Fibroblast of lung (primary cell): ENCODE data around the gene VAC14. TPM values are rescaled to one million over a fixed set of nuclear protein-coding genes. Genes with fewer than 3 reads are reported as not detected.

Experiments
- DNase-seq, 2 donors: peaks; one replicate each; pipeline versions ENCODE4 v3.0.0 to v3.0.0-alpha.2; 2010; ENCODE audit warnings: low read depth in 2 of 2
- H2AFZ ChIP-seq: 2 replicates; pipeline ENCODE4 v1.5.1; 2012; ENCODE audit warnings: low read length, control low read depth, inconsistent platforms
- H3K27ac ChIP-seq: 2 replicates; pipeline ENCODE4 v1.5.1; 2011; ENCODE audit warnings: low read length, control low read depth; ENCODE audit not compliant: insufficient read depth
- H3K27me3 ChIP-seq: 2 replicates; pipeline ENCODE4 v1.5.1; 2011; ENCODE audit warnings: mild to moderate bottlenecking, low read length; ENCODE audit not compliant: control insufficient read depth, insufficient read depth
- H3K36me3 ChIP-seq: 2 replicates; pipeline ENCODE4 v1.5.1; 2011; ENCODE audit warnings: low read length; ENCODE audit not compliant: control insufficient read depth, insufficient read depth
- H3K4me1 ChIP-seq: 2 replicates; pipeline ENCODE4 v1.5.1; 2011; ENCODE audit warnings: low read length; ENCODE audit not compliant: control insufficient read depth, insufficient read depth; ENCODE audit errors: extremely low read depth
- H3K4me2 ChIP-seq: 2 replicates; pipeline ENCODE4 v1.5.1; 2011; ENCODE audit warnings: low read length, control low read depth; ENCODE audit not compliant: insufficient read depth; ENCODE audit errors: extremely low read depth
- H3K4me3 ChIP-seq, 4 experiments: fragments of 200-600 bp in 1 of 4; sonication (generic) in 1 of 4; replicated peaks in 1 of 4; 2 replicates each; pipeline ENCODE4 v1.5.1; 2011 to 2016; ENCODE audit warnings: low read length in 4 of 4, low read depth in 3 of 4, mild to moderate bottlenecking in 3 of 4, control low read depth in 2 of 4, inconsistent platforms in 1 of 4, mixed read lengths in 1 of 4; ENCODE audit not compliant: insufficient read depth in 1 of 4; ENCODE audit errors: control extremely low read depth in 1 of 4
- H3K79me2 ChIP-seq: 2 replicates; pipeline ENCODE4 v1.5.1; 2012; ENCODE audit warnings: mild to moderate bottlenecking, low read length, inconsistent platforms; ENCODE audit not compliant: control insufficient read depth, insufficient read depth
- H3K9ac ChIP-seq: 2 replicates; pipeline ENCODE4 v1.5.1; 2011; ENCODE audit warnings: mild to moderate bottlenecking, low read length, control low read depth; ENCODE audit not compliant: insufficient read depth
- H3K9me3 ChIP-seq: 2 replicates; pipeline ENCODE4 v1.5.1; 2012; ENCODE audit warnings: low read depth, low read length; ENCODE audit not compliant: control insufficient read depth, insufficient read depth
- H4K20me1 ChIP-seq: 2 replicates; pipeline ENCODE4 v1.5.1; 2011; ENCODE audit warnings: low read length; ENCODE audit not compliant: control insufficient read depth, insufficient read depth; ENCODE audit errors: extremely low read depth
- CTCF ChIP-seq, 2 donors: IDR thresholded peaks in 1 of 2; conservative IDR thresholded peaks in 1 of 2; 1 replicate in 1 of 2; 2 replicates in 1 of 2; pipeline ENCODE4 v1.5.1; 2011 to 2012; ENCODE audit warnings: low read length in 2 of 2, control low read depth in 1 of 2, inconsistent platforms in 1 of 2, low read depth in 1 of 2, mild to moderate bottlenecking in 1 of 2
- EZH2 ChIP-seq: IDR thresholded peaks from 2 replicates; pipeline ENCODE4 v1.5.1; 2012; ENCODE audit warnings: low read length, control low read depth, mild to moderate bottlenecking; ENCODE audit errors: missing control alignments
- polyA plus RNA-seq, 2 donors: library from polyadenylated mRNA; depleted of rRNA in 1 of 2; stranded (reverse) in 1 of 2; unstranded in 1 of 2; fragments of >200 nt; gene quantifications; 2 replicates each; pipeline ENCODE4 v1.2.1, GENCODE V29; 2011 to 2012; ENCODE audit warnings: missing spikeins in 1 of 2
- total RNA-seq: library from RNA; depleted of rRNA; stranded (reverse); fragments of >200 nt; gene quantifications from 2 replicates; pipeline ENCODE4 v1.2.1, GENCODE V29; 2014

VAC14 gene
- total and polyA plus RNA-seq, 2 donors (not counting 1 experiment from before 2014, with no cell fraction given) = 25.0 to 29.2 TPM

DNA sequence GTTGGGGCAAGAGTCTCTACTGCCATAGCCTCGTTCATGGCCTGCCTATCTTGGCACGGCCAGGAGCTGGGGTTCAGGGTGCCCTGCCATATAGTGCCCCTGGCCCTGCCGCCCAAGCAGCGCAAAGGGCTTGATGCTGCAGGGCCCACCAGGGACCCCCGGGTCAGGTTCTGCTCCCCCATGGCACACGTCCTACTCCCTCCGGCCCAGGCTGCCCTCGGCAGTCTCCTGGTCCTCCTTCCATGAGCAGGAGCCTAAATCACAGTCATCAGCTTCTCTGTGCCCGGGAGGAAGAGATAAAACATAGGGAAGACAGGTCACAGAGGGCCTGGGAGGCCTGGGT is 59.2 kb downstream of the VAC14 start:
- Histone ChIP-seq H3K36me3 (no peaks in the 10 kb centered on the region), H3K9ac (peak overlapping the region; percentile 30), H3K27ac (peak overlapping the region; percentile 79), H3K27me3 (no peaks in the 10 kb centered on the region), H2AFZ (no peak overlapping the region), H3K79me2 (no peaks in the 10 kb centered on the region), H3K9me3 (no peaks in the 10 kb centered on the region), H4K20me1 (no peaks in the 10 kb centered on the region), H3K4me1 (peaks cover 49% of the 10 kb centered on the region), H3K4me3 (no peak overlapping the region), H3K4me2 (no peak overlapping the region)
- TF ChIP-seq EZH2 (no peak), CTCF (conservative IDR thresholded peaks at IDR 0.05 in 1 of 2, IDR thresholded peaks at IDR 0.05 in 1 of 2; ENCODE audit: low read depth in 1 of 2, low read length in 2 of 2) (no peak)
- no peak for DNase-seq

DNA sequence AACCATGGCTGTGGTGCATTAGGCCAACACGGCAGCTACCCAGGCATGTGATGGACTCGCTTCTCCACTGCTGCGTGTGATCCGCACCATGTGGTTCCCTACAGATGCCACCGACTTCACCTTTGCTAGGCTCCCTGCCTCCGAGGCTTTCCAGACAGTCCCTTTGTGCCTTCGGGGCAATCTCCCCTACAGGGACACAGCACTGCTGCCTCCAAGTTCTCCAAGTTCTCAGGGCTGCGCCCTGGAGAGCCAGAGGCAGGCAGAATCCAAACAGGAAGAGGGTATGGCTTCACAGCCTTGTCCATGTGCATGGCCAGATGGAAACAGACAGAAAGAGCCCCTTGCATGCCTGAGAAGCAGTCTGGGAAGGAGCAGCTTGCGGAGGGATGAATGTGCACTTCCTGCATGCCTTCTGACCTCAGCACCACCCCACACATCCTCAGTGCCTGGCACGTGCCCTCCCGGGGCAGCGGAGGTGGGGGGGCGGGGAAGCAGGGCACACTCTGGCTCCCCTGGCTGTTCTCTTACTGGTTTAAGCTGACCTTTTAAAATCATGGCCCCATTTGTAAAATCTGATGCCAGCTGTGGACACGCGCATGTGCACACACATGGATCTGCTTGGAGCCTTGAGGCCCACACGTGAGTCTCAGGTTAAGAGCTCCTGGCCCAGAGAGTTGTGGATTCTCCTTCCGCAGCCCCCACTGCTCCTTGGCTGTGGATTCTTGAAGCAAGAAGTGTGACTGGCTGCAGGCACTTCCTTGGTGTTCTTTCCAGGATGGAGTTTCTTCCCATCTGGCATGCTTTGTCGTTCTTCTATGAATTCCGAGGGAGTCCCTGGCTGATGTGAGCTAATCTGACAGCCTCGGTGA is 59.8 kb downstream of the VAC14 start:
- H3K27me3 ChIP-seq = no peaks in the 10 kb centered on the region
- H3K27ac ChIP-seq = peak overlapping the region; percentile 79
- H4K20me1 ChIP-seq = no peaks in the 10 kb centered on the region
- H3K4me2 ChIP-seq = no peak overlapping the region
- TF ChIP-seq EZH2 = no peak
- TF ChIP-seq CTCF (conservative IDR thresholded peaks at IDR 0.05 in 1 of 2, IDR thresholded peaks at IDR 0.05 in 1 of 2; ENCODE audit: low read depth in 1 of 2, low read length in 2 of 2) = no peak
- no peaks in the 10 kb centered on the region for H3K79me2 ChIP-seq
- no peak overlapping the region for H3K4me3 ChIP-seq
- no peak overlapping the region for H2AFZ ChIP-seq
- H3K9me3 ChIP-seq = no peaks in the 10 kb centered on the region
- peaks cover 48% of the 10 kb centered on the region for H3K4me1 ChIP-seq
- peak; percentile 55 to 80 for DNase-seq
- peak overlapping the region; percentile 30 for H3K9ac ChIP-seq
- no peaks in the 10 kb centered on the region for H3K36me3 ChIP-seq

DNA sequence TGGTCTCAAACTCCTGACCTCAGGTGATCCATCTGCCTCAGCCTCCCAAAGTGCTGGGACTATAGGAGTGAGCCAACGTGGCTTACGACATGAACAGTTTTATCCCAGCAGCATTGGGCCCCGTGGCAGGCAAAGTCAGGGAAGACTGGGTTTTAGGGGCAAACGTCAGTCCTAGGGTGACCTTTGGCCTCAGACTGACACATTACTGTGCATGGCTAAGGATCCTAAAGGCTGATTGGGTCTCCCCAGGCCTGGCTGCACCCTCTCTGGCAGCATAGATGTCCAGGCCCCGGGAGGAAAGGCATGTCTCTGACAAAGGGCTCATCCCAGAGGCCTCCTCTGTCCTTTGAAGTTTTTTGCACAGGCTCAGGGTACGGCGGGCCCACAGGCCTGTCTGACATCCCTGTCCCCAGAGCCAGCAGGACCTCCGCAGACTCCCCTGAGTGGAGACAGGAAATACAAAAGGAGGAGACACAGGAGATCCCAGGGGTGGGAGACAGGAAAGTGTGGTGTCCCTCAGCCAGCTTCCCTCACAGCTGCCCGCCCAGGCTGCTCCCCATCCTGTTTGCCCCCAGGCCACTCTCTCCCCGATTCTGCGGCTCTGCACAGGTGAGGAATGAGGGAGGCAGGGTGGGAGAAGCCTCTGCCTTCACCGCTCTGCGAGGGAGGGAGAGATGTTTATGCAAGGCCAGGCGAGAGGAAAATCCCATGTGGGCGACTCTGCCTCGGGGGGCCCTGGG is 60.6 kb downstream of the VAC14 start:
- Histone ChIP-seq H3K9ac (peak overlapping the region; percentile 16), H3K79me2 (no peaks in the 10 kb centered on the region), H3K4me1 (peaks cover 47% of the 10 kb centered on the region), H2AFZ (no peak overlapping the region), H3K36me3 (no peaks in the 10 kb centered on the region), H3K27ac (peak overlapping the region; percentile 79), H3K4me3 (no peak overlapping the region), H4K20me1 (no peaks in the 10 kb centered on the region), H3K9me3 (no peaks in the 10 kb centered on the region), H3K27me3 (no peaks in the 10 kb centered on the region), H3K4me2 (no peak overlapping the region)
- DNase-seq = no peak
- TF ChIP-seq EZH2 (no peak), CTCF (conservative IDR thresholded peaks at IDR 0.05 in 1 of 2, IDR thresholded peaks at IDR 0.05 in 1 of 2; ENCODE audit: low read depth in 1 of 2, low read length in 2 of 2) (no peak)
